Measurements from ENCODE around the gene CLDND1. TPM values are rescaled to one million over a fixed set of nuclear protein-coding genes. Genes with fewer than 3 reads are reported as not detected.

The CLDND1 gene
- total RNA-seq, 8 experiments from 2014 or later: 60.3 to 101 (median 74.3) TPM

DNA sequence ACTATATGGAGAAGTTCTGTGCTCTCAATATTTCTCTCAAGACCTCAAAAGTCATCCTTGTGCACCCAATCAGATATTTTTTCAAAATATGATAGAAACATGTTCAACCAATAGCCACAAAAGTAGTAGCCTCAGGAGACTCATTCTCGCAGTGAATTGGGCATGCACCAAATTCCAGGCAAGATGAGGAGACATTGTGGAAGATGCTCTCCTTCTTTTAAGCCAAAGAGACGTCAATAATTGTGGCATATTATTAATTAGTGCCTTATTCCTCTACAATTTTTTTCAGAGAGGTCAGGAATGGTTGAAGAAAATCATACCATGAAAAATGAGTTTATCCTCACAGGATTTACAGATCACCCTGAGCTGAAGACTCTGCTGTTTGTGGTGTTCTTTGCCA lies 25.3 kb downstream of the CLDND1 start, which contains the start of gene OR5K2:
Gene OR5K2 (plus strand): TSS at position 301 of the 400 bp plus-strand sequence. CDS start 0 bp downstream, at position 301.
- Histone ChIP-seq H3K4me1 (replicated peaks in 1 of 2) (no peaks in the 10 kb centered on the region), H3K4me3 (no peak within 1 kb of the TSS), H3K27ac (no peak within 1 kb of the TSS)
- in situ Hi-C loops (cut with MboI; ENCODE audit: low pct_unique_long_range_greater_than_20kb in 2 of 9, low sequenced_read_pairs in 9 of 9, unreplicated experiment in 9 of 9): loop anchor here in 1 of 9 experiments (25.0 kb wide), 1 partner anchor 110 kb away; the partner anchor contains the start of gene OR5K3
- no peak for ATAC-seq (replicated peaks in 6 of 8)
- 0 to 100% (median 55%) methylated on average over 1 to 2 of the region's 2 CpGs; no CpG with 5 or more reads in 2 of the 10 experiments for WGBS, 10 experiments

DNA sequence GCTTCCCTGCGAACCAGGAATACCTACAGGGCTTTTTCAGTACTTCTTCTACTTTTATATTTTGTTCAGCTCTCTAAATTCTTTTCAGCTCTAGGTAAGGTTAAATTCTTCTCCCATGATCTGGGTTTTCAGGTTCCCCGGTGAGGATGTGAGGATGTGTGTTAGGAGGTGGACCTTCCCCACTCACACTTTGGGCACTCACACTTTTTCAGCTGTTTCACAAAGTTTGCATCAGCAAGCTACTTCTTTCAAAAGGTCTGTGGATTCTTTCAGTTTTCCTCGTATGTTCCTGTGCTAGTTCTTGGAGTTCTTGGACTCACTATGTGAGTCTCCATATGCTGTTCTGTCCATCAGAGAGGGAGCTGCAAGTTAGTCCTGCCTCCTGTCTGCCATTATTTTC lies 39.1 kb downstream of the CLDND1 start:
- in situ Hi-C loops (cut with MboI; ENCODE audit: low pct_unique_long_range_greater_than_20kb in 2 of 9, low sequenced_read_pairs in 9 of 9, unreplicated experiment in 9 of 9): loop anchor here in 1 of 9 experiments (25.0 kb wide), 1 partner anchor 96 kb away; the partner anchor contains the start of gene OR5K3
- WGBS, 10 experiments: 0 to 93% (median 72%) methylated on average over 1 to 3 of the region's 3 CpGs; no CpG with 5 or more reads in 1 of the 10 experiments
- H3K27ac ChIP-seq: no peak overlapping the region
- no peak overlapping the region for H3K4me3 ChIP-seq
- H3K4me1 ChIP-seq (replicated peaks in 1 of 2): no peaks in the 10 kb centered on the region
- ATAC-seq (replicated peaks in 6 of 8): no peak

- in situ Hi-C loops (cut with MboI; ENCODE audit: low pct_unique_long_range_greater_than_20kb in 2 of 9, low sequenced_read_pairs in 9 of 9, unreplicated experiment in 9 of 9): loop anchor here in 1 of 9 experiments (25.0 kb wide), 1 partner anchor 96 kb away; the partner anchor contains the start of gene OR5K3
- Histone ChIP-seq H3K4me3 (no peak overlapping the region), H3K4me1 (replicated peaks in 1 of 2) (no peaks in the 10 kb centered on the region), H3K27ac (no peak overlapping the region)
- 0 to 100% (median 49%) methylated on average over 1 to 2 of the region's 3 CpGs; no CpG with 5 or more reads in 3 of the 10 experiments for WGBS, 10 experiments
- ATAC-seq (replicated peaks in 6 of 8): no peak
Observed at GRCh38 chr3:98482717-98483482, 39.8 kb downstream of the CLDND1 start.

Other genes with a start within 250 kb of the CLDND1 start
- gene OR5H2, start 240.4 kb downstream of the CLDND1 start, total RNA-seq: under 1 TPM in 1 of 8 experiments, not detected in 7; 0.52 TPM
- not detected for gene OR5K4, start 169.0 kb downstream of the CLDND1 start, total RNA-seq
- not detected for gene OR5K3, start 132.2 kb downstream of the CLDND1 start, total RNA-seq
- under 1 TPM in 2 of 8 experiments, not detected in 6; 0.10 to 0.28 TPM for gene OR5K1, start 59.7 kb downstream of the CLDND1 start, total RNA-seq
- under 1 TPM in 2 of 8 experiments, not detected in 6; 0.28 to 0.43 TPM for gene OR5K2, start 25.2 kb downstream of the CLDND1 start, total RNA-seq
- under 1 TPM in 2 of 8 experiments, not detected in 6; 0.35 to 0.81 TPM for gene GPR15, start 9.1 kb upstream of the CLDND1 start, total RNA-seq
- 10 to 100 TPM in 7 of 8 experiments, 1 to 10 TPM in 1; 7.8 to 17.1 (median 11.3) TPM for gene CPOX, start 70.7 kb upstream of the CLDND1 start, total RNA-seq
- gene ST3GAL6, start 240.4 kb upstream of the CLDND1 start, total RNA-seq: 1 to 10 TPM; 1.3 to 9.2 (median 5.2) TPM